ENCODE measurements around the gene DUSP14. TPM values are rescaled to one million over a fixed set of nuclear protein-coding genes. Genes with fewer than 3 reads are reported as not detected.

Gene DUSP14
- total RNA-seq, 2 experiments from 2014 or later = 7.2 to 7.7 TPM

DNA sequence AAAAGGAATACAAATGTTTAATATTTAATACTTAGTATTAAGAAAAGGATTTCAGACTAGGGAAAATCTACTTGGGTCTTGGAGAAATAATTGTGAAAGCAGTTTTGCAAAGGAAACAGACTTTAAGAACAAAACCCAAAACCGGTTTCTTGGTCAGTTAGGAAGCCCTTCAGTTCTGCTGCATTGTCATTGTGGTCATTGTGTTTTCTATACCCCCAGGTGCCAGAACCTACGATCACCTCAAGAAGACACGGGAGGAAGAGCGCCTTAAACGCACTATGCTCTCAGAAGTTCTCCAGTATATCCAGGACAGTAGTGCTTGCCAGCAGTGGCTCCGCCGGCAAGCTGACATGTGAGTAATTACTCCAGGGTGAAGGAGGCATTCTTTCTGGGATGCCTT is 19.5 kb upstream of the DUSP14 start:
- Mint-ChIP-seq H3K4me3 (no peak overlapping the region), H3K9me3 (no peaks in the 10 kb centered on the region), H3K27ac (peak overlapping the region; percentile 34), H3K4me1 (peaks cover 9% of the 10 kb centered on the region), H3K36me3 (peaks cover 41% of the 10 kb centered on the region), H3K27me3 (no peaks in the 10 kb centered on the region)
- DNase-seq (no peak), ATAC-seq (ENCODE audit: low read depth) (no peak)
- POLR2A ChIA-PET = no interaction called here

DNA sequence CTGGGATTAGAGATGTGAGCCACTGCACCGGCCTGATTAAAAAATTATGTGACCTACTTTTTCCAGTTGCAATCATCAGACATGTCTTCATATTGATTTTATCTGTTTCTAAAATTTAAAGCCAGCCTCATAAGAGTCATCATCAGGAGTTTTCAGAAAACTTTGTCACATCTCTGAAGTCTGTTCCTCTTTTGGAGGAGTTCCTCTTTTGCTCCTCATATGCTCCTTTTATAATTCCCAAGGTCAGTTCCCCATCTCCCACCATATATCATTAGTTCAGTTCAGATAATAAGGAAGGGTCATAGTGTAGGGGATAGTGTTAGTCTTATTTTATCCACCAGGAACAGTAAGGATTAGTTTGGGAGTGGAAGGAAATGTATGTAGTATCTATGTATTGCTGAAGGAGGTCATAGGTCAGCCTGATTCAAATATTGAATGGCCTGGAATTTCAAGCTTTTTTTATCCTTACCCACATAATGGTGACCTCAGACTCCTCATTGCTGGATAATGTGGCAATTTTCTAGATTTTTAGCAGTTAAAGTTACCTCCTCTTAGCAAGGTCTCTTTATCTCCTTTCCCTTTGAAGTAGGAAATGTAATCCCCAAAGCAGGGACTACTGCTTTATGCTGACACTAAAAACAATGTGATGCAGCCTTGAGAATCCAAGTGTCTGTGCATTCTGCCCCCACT is 13.8 kb upstream of the DUSP14 start:
- peaks cover 34% of the 10 kb centered on the region for H3K36me3 Mint-ChIP-seq
- DNase-seq = no peak
- H3K27ac Mint-ChIP-seq = no peak overlapping the region
- H3K4me1 Mint-ChIP-seq = no peaks in the 10 kb centered on the region
- POLR2A ChIA-PET = interaction anchor here (0.7 kb wide), 1 partner anchor 43 kb away, joined by 3 read pairs; no protein-coding TSS in a partner anchor
- no peak for ATAC-seq (ENCODE audit: low read depth)
- no peaks in the 10 kb centered on the region for H3K9me3 Mint-ChIP-seq
- no peak overlapping the region for H3K4me3 Mint-ChIP-seq
- H3K27me3 Mint-ChIP-seq = no peaks in the 10 kb centered on the region

DNA sequence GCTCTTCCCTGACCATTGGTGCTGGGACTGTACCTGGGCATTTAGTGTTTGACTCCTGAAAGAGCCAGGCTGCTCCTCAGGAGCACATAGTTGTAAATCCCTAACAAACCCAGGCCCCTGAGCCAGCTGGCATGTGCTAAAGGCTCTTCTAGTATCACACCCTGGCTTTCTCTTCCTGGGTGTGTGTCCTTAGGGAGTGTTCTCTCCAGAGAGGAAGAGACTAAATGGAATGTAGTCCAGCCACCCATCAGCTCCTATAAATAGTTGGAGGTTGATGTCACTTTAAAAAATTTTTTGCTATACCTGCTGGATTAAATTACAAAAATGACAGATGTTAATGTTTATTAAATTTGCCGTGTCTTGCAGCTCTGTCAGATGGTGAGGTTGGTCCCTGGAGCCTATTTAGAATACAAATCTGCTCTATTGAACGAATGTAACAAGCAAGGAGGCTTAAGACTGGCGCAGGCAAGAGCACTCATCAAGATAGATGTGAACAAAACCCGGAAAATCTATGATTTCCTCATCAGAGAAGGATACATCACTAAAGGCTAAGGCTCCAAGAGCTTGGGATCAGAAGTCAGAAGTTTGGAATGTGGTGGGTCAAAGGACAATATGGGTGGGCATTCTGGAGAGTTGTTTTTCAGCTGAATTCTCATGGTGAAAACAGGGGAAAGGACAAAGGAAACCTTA is 13.1 kb upstream of the DUSP14 start:
- peaks cover 5% of the 10 kb centered on the region for H3K4me1 Mint-ChIP-seq
- POLR2A ChIA-PET = no interaction called here
- peaks cover 32% of the 10 kb centered on the region for H3K36me3 Mint-ChIP-seq
- no peaks in the 10 kb centered on the region for H3K9me3 Mint-ChIP-seq
- no peaks in the 10 kb centered on the region for H3K27me3 Mint-ChIP-seq
- H3K27ac Mint-ChIP-seq = no peak overlapping the region
- ATAC-seq (ENCODE audit: low read depth) (no peak), DNase-seq (no peak)
- H3K4me3 Mint-ChIP-seq = no peak overlapping the region

DNA sequence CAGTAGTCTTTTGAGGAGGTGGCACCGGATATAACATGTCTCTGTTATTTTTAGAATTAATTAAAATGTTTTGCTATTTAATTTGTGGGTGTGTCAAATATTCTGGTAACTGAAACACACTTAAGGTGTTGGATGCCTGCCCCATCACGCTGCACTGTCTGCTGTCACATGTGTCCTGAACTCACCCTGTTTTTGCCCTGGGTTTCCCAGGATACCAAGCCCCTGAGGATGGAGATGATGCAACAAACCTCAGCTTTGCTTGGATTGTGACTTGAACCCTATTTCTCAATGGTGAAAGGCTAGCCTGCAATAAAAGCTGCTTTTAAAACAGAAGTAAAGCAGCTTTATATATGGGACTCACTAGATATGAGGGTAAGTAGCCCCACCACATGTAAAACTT is 11.5 kb upstream of the DUSP14 start:
- ATAC-seq (ENCODE audit: low read depth) (no peak), DNase-seq (no peak)
- no peak overlapping the region for H3K4me3 Mint-ChIP-seq
- POLR2A ChIA-PET = interaction anchor here (0.6 kb wide), 1 partner anchor 19 kb away, joined by 7 read pairs; no protein-coding TSS in a partner anchor
- H3K27ac Mint-ChIP-seq = no peak overlapping the region
- H3K27me3 Mint-ChIP-seq = no peaks in the 10 kb centered on the region
- peaks cover 8% of the 10 kb centered on the region for H3K4me1 Mint-ChIP-seq
- no peaks in the 10 kb centered on the region for H3K9me3 Mint-ChIP-seq
- peaks cover 27% of the 10 kb centered on the region for H3K36me3 Mint-ChIP-seq

DNA sequence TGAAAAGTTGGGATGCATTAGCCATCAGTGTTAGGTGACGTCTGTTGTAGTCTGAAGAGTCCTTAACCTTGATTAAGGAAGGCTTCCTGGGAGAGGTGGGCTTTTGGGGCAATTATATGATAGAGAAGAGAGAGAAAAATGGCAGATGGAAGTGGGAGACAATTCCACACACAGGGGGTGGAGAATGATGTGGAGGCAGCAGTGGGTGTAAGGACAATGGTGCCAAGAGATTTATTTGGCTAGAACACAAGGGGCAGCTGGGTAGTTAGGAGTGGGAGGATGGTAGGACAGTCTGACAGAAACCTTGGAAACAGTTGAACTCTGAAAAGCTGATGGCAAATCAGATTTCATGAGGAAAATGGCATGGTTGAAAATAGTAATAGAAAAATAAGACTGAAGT is 10.7 kb upstream of the DUSP14 start:
- H3K4me1 Mint-ChIP-seq = peaks cover 12% of the 10 kb centered on the region
- H3K27ac Mint-ChIP-seq = no peak overlapping the region
- POLR2A ChIA-PET = no interaction called here
- ATAC-seq (ENCODE audit: low read depth) (no peak), DNase-seq (no peak)
- H3K27me3 Mint-ChIP-seq = no peaks in the 10 kb centered on the region
- peaks cover 25% of the 10 kb centered on the region for H3K36me3 Mint-ChIP-seq
- H3K4me3 Mint-ChIP-seq = no peak overlapping the region
- H3K9me3 Mint-ChIP-seq = no peaks in the 10 kb centered on the region

DNA sequence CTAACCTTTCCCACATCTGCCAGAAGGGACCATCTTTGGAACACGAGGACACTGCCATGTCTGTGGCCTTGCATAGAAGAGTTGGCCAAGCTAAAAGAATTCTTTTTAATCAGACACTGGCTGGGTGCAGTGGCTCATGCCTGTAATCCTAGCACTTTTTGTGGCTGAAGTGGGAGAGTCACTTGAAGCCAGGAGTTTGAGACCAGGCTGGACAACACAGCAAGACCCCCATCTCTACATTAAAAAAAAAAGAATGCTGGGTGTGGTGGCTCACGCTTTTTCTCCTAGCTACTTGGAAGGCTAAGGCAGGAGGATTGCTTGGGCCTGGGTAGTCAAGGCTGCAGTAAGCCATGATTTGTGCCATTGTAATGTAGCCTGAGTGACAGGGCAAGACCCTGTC is 9.3 kb upstream of the DUSP14 start:
- no peak for DNase-seq
- ATAC-seq (ENCODE audit: low read depth) = no peak
- peaks cover 21% of the 10 kb centered on the region for H3K36me3 Mint-ChIP-seq
- POLR2A ChIA-PET = no interaction called here
- no peak overlapping the region for H3K27ac Mint-ChIP-seq
- H3K4me3 Mint-ChIP-seq = no peak overlapping the region
- no peaks in the 10 kb centered on the region for H3K9me3 Mint-ChIP-seq
- H3K27me3 Mint-ChIP-seq = no peaks in the 10 kb centered on the region
- H3K4me1 Mint-ChIP-seq = peaks cover 12% of the 10 kb centered on the region

DNA sequence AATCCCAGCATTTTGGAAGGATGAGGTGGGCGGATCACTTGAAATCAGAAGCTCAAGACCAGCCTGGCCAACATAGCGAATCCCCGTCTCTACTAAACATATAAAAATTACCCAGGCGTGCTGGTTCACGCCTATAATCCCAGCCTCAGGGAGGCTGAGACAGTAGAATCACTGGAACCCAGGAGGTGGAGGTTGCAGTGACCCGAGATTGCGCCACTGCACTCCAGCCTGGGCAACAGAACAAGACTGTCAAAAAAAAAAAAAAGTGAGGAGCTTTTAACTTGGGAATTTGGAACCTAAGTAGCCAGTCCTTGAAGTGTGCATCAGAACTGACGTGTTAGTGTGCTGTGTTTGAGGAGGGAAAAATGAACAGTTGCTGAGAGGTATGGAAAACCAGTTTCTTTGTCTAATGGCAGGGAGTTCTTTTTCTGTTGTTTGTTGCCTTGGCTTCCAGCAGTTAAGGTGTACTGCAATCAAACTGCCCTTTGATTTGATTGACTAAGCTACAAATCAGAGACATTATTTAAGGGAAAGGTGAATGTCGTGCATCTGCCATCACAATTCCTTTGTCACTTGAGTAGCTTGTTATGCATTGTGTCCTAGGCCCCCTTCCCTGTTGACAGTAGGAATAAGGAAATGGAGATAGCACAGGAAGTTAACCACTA is 8.6 kb upstream of the DUSP14 start:
- POLR2A ChIA-PET = interaction anchor here (0.7 kb wide), 1 partner anchor 144 kb away, joined by 3 read pairs; no protein-coding TSS in a partner anchor
- no peak for ATAC-seq (ENCODE audit: low read depth)
- no peak overlapping the region for H3K27ac Mint-ChIP-seq
- DNase-seq = no peak
- no peaks in the 10 kb centered on the region for H3K27me3 Mint-ChIP-seq
- H3K4me3 Mint-ChIP-seq = no peak overlapping the region
- peaks cover 12% of the 10 kb centered on the region for H3K4me1 Mint-ChIP-seq
- no peaks in the 10 kb centered on the region for H3K9me3 Mint-ChIP-seq
- H3K36me3 Mint-ChIP-seq = peaks cover 16% of the 10 kb centered on the region

DNA sequence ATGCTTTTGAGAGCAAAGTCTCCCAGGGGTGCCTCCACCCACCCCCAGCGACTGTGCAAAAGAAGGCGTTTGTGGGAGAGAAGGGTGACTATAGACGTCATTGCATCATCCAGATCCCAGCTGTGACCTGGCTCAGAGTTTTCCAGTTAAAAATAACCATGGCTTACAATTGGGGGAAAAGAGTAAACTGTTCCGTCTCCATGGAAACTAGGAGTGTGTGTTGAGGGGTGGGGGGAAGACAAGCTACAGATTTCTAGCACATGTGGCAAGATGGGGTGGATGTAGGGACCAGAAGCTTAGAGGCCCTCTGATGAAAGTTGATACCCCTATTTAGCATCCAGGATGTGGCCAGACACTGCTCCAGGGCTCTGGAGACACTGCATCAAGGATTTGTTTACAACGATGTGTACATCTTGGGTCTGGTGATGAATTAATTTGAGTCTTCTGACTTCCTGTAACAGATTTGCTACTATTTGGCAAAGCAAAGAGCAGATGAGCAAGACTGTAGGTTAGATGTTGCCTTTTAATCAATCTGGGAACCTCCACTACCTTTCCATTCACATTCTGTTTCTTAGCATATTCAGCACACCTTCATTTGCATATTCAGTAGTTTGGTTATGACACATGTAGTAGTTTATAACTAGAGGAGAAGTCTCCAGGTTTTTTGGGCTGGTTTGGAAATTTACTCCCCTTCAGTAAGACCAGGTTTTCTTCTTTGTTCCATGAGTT is 6.2 kb upstream of the DUSP14 start:
- Mint-ChIP-seq H3K4me1 (peaks cover 18% of the 10 kb centered on the region), H3K9me3 (no peaks in the 10 kb centered on the region), H3K27me3 (no peaks in the 10 kb centered on the region), H3K27ac (no peak overlapping the region), H3K4me3 (no peak overlapping the region), H3K36me3 (peaks cover 11% of the 10 kb centered on the region)
- DNase-seq = no peak
- POLR2A ChIA-PET = interaction anchor here (1.3 kb wide), 1 partner anchor 12 kb away, joined by 3 read pairs; no protein-coding TSS in a partner anchor
- no peak for ATAC-seq (ENCODE audit: low read depth)

DNA sequence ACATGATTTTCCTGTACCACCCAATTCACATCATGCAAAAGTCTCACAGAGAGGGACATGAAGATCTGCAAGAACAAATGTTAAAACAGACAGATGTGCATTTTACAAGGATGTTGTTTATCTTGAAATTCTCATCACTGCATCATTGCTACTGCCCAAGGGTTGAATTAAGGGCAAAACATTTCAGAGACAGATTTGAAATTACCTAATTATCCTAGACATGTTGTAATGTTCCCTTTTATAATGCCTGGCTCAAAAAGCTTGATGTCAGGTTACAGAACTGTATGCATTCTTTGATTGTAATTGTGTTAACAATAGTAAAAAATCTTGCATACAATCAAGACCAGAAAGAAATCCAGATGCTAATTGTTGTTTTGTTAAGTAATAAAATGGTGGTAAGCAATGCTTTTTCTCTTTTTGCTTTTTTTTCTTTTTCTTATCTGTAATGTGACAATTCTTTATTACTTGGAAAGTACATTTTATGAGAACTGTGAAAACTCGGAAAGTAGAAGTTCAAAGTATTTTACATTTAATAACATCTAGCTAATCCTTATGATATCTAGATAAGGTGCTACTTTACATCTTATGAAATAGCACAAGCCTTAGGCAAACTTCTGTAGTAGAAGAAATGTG is 3.6 kb upstream of the DUSP14 start:
- peaks cover 3% of the 10 kb centered on the region for H3K36me3 Mint-ChIP-seq
- ATAC-seq (ENCODE audit: low read depth) = no peak

DNA sequence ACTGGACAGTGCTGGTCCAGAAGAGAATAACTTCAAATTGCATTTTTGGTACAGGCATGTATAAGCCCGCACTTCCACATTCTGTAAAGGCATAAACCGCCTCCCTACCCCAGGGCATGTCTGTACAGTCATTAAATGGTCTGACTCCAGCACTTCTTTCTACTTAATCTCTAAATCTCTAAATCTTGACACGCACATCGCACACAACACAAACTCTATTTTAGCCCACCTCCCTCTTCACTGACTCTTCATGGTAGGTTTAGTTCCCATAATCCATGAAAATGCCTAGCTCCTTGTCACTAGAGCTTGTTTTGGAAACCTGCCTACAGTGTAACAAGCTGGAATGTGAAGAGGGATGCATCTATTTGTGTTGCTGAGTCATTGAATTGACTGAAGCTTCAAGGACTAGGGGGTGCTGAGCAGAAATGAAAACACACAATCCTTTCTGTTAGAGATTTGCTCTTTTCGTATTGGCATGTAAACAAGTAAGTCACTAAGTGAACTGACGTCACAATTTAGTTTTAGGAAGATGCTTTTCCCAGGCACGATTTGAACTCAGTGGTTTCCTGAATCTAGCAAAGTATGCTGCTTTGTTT is 1.6 kb upstream of the DUSP14 start:
- Mint-ChIP-seq H3K4me3 (peak overlapping the region; percentile 90), H3K36me3 (peaks cover 2% of the 10 kb centered on the region), H3K27me3 (no peaks in the 10 kb centered on the region), H3K9me3 (no peaks in the 10 kb centered on the region), H3K4me1 (peaks cover 28% of the 10 kb centered on the region), H3K27ac (peak overlapping the region; percentile 91)
- POLR2A ChIA-PET = interaction anchor here (2.4 kb wide), 1 partner anchor 58 kb away, joined by 8 read pairs; no protein-coding TSS in a partner anchor
- DNase-seq (no peak), ATAC-seq (ENCODE audit: low read depth) (no peak)

More for the DNA sequence above, 3.6 kb upstream of the DUSP14 start:
- POLR2A ChIA-PET = no interaction called here
- Mint-ChIP-seq H3K4me1 (peaks cover 32% of the 10 kb centered on the region), H3K27ac (no peak overlapping the region), H3K27me3 (no peaks in the 10 kb centered on the region), H3K9me3 (no peaks in the 10 kb centered on the region), H3K4me3 (no peak overlapping the region)
- no peak for DNase-seq

DNA sequence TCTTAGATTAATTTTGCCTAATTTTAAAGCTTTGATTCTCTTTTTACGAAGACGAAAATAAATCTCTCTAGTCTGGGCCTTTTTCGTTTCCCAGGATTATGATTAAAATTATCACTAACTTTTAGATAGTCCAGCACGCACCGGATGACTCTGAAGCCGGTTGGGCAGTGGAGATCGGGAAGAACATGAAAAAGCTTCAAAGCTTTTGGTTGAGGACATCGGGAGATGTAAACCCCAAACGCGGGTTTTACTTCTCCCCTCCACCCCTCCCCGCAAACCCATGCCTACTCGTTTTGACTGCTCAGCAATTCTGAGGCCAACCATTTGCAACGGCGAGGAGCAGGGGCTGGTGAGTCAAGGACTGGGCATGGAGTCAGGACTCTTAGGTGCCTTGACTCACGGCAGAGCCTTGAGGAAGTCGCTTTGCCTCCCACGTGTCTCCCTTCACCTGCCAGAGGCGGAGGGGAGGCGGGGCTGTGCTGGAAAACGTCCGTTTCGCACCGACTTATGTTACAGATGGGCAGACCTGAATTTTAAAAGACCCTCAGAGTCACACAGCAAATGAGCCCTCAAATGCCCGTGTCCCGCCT is 989 bp upstream of the DUSP14 start:
- DNase-seq (peak; percentile 59), ATAC-seq (ENCODE audit: low read depth) (peak; percentile 20)
- peaks cover 25% of the 10 kb centered on the region for H3K4me1 Mint-ChIP-seq
- H3K27me3 Mint-ChIP-seq = no peaks in the 10 kb centered on the region
- H3K4me3 Mint-ChIP-seq = peak overlapping the region; percentile 90
- POLR2A ChIA-PET = interaction anchor here (0.6 to 2.4 kb wide), 3 partner anchors 29 to 130 kb away, joined by 3 to 8 read pairs (median 3); no protein-coding TSS in a partner anchor
- H3K36me3 Mint-ChIP-seq = peaks cover 2% of the 10 kb centered on the region
- H3K27ac Mint-ChIP-seq = peak overlapping the region; percentile 91
- H3K9me3 Mint-ChIP-seq = no peaks in the 10 kb centered on the region

DNA sequence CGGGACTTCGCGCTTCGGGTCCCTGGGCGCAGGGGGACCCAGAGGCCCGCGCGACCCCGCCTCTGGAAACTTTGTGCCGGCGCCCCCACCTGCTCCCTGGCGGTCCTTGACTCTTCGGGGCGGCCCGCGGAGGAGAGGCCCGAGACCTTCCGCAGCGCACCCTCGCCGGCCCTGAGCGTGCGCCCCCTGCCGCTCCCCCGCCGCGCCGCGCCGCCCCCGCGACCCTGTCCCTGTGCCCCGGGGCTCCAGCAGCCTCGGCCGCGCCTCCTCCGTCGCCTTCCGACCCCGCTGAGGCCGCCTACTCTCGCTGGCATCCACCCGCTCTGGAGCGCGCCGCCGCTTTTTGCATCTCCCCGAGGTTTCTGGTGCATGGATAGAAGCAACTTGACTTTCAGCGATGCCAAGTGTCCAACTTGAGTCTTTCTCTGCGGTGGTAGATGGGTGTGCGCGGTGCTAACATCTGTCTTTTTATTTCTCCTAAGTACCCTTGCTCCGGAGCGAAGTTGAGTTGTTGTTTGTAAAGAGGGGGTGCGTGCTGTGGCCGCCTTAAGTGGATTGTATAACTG is 414 bp downstream of the DUSP14 start:
- DNase-seq (peak; percentile 80), ATAC-seq (ENCODE audit: low read depth) (peak; percentile 62)
- peak overlapping the region; percentile 91 for H3K4me3 Mint-ChIP-seq
- H3K4me1 Mint-ChIP-seq = peaks cover 24% of the 10 kb centered on the region
- H3K36me3 Mint-ChIP-seq = no peaks in the 10 kb centered on the region
- H3K27ac Mint-ChIP-seq = peak overlapping the region; percentile 80
- H3K9me3 Mint-ChIP-seq = no peaks in the 10 kb centered on the region
- POLR2A ChIA-PET = interaction anchor here (0.6 to 2.4 kb wide), 4 partner anchors 17 to 131 kb away, joined by 3 to 8 read pairs (median 5); no protein-coding TSS in a partner anchor
- H3K27me3 Mint-ChIP-seq = no peaks in the 10 kb centered on the region
